ENCODE data around the gene THAP7.

DNA sequence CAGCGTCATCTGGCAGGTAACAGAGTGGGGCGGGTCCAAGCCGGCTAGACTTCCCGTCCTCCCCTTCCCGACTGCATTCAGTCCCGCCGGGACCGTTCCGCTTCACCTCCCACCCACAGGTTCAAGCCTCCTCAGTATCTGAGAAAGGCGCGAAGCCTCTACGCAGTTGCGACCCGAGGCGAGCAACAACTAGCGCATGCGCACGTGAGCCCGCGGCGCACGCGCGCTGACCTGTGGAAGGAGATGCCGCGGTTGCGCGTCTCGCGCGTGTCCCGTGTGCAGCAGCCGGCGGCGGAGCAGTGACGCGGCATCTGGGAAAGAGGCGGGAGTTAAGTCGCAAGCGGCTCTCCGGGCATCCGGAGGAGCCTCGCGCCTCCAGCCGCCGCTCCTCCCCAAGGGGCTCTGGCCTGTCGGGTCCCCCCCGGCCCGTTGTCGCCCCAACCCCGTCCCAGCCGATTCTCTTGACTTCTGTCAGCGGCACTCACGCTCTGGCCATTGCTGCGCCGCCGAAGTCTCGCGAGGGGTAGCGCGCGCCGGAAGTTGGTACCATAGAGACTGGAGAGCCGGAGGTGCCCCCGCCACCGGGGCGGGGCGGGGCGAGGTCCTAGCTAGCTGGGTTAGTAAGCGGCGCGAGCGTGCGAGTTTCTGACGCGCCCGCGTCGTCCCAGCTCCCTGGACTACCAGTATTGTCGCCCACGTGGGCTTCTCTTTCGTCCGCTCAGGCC is at the start of gene THAP7:
- TF ChIP-seq, protein P1, sequence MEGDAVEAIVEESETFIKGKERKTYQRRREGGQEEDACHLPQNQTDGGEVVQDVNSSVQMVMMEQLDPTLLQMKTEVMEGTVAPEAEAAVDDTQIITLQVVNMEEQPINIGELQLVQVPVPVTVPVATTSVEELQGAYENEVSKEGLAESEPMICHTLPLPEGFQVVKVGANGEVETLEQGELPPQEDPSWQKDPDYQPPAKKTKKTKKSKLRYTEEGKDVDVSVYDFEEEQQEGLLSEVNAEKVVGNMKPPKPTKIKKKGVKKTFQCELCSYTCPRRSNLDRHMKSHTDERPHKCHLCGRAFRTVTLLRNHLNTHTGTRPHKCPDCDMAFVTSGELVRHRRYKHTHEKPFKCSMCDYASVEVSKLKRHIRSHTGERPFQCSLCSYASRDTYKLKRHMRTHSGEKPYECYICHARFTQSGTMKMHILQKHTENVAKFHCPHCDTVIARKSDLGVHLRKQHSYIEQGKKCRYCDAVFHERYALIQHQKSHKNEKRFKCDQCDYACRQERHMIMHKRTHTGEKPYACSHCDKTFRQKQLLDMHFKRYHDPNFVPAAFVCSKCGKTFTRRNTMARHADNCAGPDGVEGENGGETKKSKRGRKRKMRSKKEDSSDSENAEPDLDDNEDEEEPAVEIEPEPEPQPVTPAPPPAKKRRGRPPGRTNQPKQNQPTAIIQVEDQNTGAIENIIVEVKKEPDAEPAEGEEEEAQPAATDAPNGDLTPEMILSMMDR (IDR thresholded peaks at IDR 0.05; ENCODE audit: low read depth, low read length, poor library complexity, severe bottlenecking), result no peak
- TF ChIP-seq EZH2phosphoT487 (IDR thresholded peaks at IDR 0.05; ENCODE audit: borderline replicate concordance, low read length), result no peak
